AG09309 (cell line): Measurements from ENCODE around the gene DHRS9.

Experiments used
- DNase-seq: peaks from one replicate; pipeline ENCODE4 v3.0.0-alpha.2; 2010; ENCODE audit warnings: low read depth
- H3K4me3 ChIP-seq: 2 replicates; pipeline ENCODE4 v1.5.1; 2011; ENCODE audit warnings: mild to moderate bottlenecking, low read depth, low read length, moderate library complexity; ENCODE audit not compliant: control insufficient read depth
- CTCF ChIP-seq: IDR thresholded peaks from 2 replicates; pipeline ENCODE4 v1.5.1; 2011; ENCODE audit warnings: mild to moderate bottlenecking, low read depth, low read length, inconsistent platforms; ENCODE audit not compliant: insufficient read depth, control insufficient read depth; ENCODE audit errors: missing control alignments

DHRS9 gene

GRCh38 chr2:169082995-169083394 lies 13.6 kb downstream of the DHRS9 start:
- no peak for DNase-seq
- H3K4me3 ChIP-seq, result no peak overlapping the region
- TF ChIP-seq CTCF, result no peak

- TF ChIP-seq CTCF, result no peak
- H3K4me3 ChIP-seq, result no peak overlapping the region
- no peak for DNase-seq
Measured at GRCh38 chr2:169086893-169087467, 17.6 kb downstream of the DHRS9 start.

GRCh38 chr2:169087757-169088379 lies 18.5 kb downstream of the DHRS9 start:
- no peak for DNase-seq
- H3K4me3 ChIP-seq, result no peak overlapping the region
- no peak for TF ChIP-seq CTCF

DNA sequence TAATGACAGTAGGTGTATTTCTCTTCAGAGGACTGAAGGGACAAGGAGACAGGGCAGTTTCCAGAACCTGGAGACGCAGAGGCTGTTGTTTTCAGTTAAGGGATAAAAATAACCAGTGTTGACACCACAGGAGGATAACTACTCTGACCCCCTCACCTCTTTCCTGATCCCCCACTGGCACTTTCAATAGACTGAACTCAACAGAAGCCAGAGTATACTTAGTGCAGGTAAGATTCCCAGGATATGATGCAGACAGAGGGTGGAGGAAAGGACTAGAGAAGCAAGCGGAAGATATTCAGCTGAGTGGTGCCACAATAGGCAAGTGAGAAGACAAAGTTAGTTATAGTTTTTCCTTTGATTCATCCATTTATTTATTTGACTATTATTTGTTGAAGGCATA lies 19.8 kb downstream of the DHRS9 start:
- no peak for DNase-seq
- TF ChIP-seq CTCF, result no peak
- no peak overlapping the region for H3K4me3 ChIP-seq

GRCh38 chr2:169090133-169090820 lies 20.9 kb downstream of the DHRS9 start:
- DNase-seq, result no peak
- no peak for TF ChIP-seq CTCF
- no peak overlapping the region for H3K4me3 ChIP-seq

DNA sequence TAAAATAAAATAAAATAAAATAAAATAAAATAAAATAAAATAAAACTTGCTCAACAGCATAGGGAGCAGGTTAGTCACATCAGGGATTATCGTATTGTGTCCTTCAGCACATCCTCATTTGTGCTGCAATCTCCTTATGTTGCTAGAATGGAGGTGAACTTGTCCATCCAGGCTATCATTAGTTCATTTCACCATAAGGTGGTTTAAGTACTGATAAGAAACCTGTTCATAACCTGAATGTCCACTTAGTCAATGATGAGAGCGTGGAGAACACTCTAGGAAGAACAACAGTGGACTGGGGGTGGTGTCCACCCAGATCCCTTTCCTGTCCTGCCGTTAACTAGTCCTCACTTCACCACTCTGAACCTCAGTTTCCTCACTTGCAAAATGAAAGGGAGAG lies 21.9 kb downstream of the DHRS9 start:
- no peak for TF ChIP-seq CTCF
- H3K4me3 ChIP-seq, result no peak overlapping the region
- DNase-seq, result no peak
